22Rv1 (cell line): Measurements from ENCODE around the gene VPS4A.

ENCODE experiments used
- ZFX ChIP-seq: fragments of 450-650 bp; IDR thresholded peaks from 2 replicates; pipeline ENCODE4 v1.6.1; 2017; ENCODE audit warnings: antibody characterized with exemption, borderline replicate concordance
- TF ChIP-seq, protein P1 (sequence below): fragments of 450-650 bp; IDR thresholded peaks from 2 replicates; pipeline ENCODE4 v1.5.1; 2017; ENCODE audit warnings: mild to moderate bottlenecking

GRCh38 chr16:69311533-69312387 lies 610 bp downstream of the VPS4A start:
- TF ChIP-seq, protein P1, sequence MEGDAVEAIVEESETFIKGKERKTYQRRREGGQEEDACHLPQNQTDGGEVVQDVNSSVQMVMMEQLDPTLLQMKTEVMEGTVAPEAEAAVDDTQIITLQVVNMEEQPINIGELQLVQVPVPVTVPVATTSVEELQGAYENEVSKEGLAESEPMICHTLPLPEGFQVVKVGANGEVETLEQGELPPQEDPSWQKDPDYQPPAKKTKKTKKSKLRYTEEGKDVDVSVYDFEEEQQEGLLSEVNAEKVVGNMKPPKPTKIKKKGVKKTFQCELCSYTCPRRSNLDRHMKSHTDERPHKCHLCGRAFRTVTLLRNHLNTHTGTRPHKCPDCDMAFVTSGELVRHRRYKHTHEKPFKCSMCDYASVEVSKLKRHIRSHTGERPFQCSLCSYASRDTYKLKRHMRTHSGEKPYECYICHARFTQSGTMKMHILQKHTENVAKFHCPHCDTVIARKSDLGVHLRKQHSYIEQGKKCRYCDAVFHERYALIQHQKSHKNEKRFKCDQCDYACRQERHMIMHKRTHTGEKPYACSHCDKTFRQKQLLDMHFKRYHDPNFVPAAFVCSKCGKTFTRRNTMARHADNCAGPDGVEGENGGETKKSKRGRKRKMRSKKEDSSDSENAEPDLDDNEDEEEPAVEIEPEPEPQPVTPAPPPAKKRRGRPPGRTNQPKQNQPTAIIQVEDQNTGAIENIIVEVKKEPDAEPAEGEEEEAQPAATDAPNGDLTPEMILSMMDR, result no peak
- peak; percentile 81; the same call in 1 of the 2 replicates for TF ChIP-seq ZFX
